ENCODE data around the gene ELK4.

Gene ELK4

GRCh38 chr1:205631768-205632668 is at the start of gene ELK4:
Gene ELK4, minus strand, starts transcription at chr1:205632011. Its CDS starts 8,129 bp downstream, at chr1:205623882.
- peak; percentile 97 for DNase-seq (ENCODE audit: low spot score)

GRCh38 chr1:205681364-205681763 is 49.6 kb upstream of the ELK4 start:
- DNase-seq (ENCODE audit: low spot score), result no peak

GRCh38 chr1:205680073-205680851 is 48.5 kb upstream of the ELK4 start, which contains the start of gene SLC45A3:
Gene SLC45A3, minus strand, starts transcription at chr1:205680509. Its CDS starts 15,853 bp downstream, at chr1:205664656.
- DNase-seq (ENCODE audit: low spot score), result peak; percentile 84

- DNase-seq (ENCODE audit: low spot score), result no peak
These were observed 46.7 kb upstream of the ELK4 start for GRCh38 chr1:205678286-205679111.

DNA sequence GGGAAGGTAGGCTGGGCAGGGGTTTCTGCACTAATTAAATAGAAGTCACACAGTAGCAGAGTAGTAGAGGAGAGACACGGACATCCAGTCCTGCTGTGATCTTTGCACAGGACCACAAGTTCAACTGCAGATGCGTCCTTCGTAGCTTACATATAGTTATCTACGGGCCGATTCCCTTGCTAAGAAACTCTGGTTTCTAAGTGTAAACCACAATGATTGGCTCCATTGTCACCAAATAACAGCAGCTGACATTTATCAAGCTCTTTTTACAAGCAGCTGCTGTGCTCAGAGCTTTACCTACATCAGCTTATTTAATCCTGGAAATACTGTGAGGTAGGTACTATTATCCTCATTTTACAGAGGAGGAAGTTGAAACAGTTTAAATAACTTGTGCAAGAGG is 45.4 kb upstream of the ELK4 start:
- no peak for DNase-seq (ENCODE audit: low spot score)

DNA sequence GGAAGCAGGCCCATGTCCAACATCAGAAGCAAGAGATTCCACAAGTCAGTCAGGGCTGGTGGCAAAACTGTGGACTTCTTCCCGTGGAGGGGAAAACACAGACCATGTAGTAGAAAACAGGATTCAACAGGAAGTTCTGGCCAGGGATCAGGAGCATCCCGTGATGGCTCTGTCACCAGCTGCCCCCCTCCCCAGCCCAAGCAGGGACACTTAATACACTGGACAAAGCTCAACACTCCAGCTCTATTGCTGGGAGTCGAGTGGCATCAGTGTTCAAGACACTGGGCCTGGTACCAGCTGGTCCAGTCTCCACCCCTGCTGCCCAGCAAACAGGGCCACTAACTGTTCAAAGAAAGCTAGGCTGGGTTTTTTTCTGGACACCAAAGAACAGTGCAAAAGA is 44.8 kb upstream of the ELK4 start:
- DNase-seq (ENCODE audit: low spot score), result no peak

GRCh38 chr1:205676002-205676401 is 44.2 kb upstream of the ELK4 start:
- DNase-seq (ENCODE audit: low spot score), result no peak

GRCh38 chr1:205675247-205675646 is 43.4 kb upstream of the ELK4 start:
- no peak for DNase-seq (ENCODE audit: low spot score)

DNA sequence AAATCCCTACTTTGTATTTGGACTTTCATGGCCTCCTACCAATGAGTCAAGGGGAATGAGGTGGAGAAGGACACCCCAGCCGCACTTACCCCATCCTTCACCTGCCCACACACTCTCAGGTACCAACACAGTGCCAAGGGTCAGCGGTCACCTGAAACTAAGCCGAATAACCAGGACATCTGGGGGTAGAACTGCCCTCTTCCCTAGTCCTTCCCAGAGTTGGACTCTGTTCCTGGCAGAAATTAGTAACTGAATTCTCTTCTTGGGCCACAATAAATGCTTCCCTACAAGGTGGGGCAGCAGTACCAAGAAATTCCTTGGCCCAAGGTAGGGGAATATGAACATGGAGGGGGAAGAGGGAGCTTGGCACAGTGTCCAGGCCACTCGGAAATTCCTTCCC is 41.2 kb upstream of the ELK4 start:
- DNase-seq (ENCODE audit: low spot score), result no peak

DNA sequence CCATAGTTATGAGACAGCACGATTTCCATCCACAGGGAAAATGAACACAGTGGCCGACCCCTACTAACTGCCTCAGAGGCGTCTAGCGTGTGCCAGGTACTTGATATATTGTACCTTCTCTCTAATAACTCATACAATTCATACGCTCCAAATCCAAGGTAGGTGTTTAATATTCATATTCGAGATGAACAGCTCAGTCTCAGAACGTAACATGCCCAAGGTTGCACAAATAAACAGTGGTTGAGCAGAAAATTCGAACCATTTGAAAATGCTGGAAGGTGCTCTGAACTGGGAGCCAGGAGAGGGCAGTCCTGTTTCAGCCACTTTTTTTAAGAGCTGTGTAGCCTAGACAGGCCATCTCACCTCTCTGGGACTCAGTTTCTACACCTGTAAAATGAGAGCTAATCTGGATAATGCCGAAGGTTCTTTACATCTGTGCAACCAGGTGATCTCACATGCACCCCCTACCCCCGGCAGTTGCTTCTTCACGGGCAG is 40.6 kb upstream of the ELK4 start:
- DNase-seq (ENCODE audit: low spot score), result no peak

GRCh38 chr1:205670611-205671430 is 39.0 kb upstream of the ELK4 start:
- no peak for DNase-seq (ENCODE audit: low spot score)

DNA sequence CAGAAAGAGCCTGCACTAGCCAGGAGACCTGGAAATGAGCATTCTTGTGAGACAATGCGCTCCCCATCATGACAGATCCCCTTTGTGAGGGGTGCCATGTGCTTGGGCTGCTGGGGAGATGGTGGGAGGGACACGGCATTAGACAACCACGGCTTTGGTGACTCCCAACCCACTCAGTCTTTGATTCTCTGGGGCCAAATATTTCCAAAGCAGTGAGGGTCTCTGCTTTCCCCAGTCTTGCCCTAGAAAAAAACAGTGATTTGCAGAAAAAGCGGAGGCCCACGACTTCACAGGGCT is 38.3 kb upstream of the ELK4 start:
- DNase-seq (ENCODE audit: low spot score), result no peak

DNA sequence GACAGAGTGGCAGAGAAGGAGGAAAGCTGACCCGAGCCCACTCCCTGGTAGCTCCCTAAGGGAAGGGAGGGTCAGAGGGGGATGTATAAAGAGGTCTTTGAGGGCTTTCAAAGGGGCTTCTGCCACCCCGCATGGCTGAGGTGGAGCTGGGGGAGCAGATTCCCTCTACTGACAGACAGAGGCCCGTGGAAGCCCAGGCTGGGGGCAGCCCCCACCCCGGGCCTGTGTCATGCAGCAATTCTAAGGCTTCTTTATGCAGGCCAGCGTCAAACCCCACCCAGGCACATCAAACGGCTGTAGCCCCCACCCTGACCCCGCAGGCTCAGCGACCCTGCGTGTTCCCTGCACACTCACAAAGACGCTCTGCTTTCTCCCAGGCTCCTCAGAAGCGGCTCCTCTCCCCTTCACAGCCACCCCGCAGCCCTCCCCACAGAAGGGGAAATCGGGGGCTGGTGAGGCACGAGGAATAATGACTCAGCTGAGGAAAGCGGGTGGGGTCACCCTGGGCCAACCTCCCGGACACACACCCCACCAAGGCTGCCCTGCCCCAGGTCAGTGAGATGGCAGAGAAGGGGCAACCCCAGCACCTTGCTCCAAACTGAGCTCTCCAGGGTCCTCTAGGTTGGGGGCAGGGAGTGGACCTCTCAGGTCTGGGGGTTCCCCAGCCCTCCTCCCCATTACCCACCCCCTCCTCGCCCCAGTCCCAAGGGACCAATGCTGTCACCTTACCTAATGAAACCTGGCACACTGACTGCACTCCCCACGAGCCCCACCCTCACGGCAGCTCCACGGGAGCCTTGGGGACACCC is 37.7 kb upstream of the ELK4 start:
- no peak for DNase-seq (ENCODE audit: low spot score)

GRCh38 chr1:205668951-205669340 is 37.1 kb upstream of the ELK4 start:
- no peak for DNase-seq (ENCODE audit: low spot score)

GRCh38 chr1:205667909-205668643 is 36.3 kb upstream of the ELK4 start:
- DNase-seq (ENCODE audit: low spot score), result no peak

DNA sequence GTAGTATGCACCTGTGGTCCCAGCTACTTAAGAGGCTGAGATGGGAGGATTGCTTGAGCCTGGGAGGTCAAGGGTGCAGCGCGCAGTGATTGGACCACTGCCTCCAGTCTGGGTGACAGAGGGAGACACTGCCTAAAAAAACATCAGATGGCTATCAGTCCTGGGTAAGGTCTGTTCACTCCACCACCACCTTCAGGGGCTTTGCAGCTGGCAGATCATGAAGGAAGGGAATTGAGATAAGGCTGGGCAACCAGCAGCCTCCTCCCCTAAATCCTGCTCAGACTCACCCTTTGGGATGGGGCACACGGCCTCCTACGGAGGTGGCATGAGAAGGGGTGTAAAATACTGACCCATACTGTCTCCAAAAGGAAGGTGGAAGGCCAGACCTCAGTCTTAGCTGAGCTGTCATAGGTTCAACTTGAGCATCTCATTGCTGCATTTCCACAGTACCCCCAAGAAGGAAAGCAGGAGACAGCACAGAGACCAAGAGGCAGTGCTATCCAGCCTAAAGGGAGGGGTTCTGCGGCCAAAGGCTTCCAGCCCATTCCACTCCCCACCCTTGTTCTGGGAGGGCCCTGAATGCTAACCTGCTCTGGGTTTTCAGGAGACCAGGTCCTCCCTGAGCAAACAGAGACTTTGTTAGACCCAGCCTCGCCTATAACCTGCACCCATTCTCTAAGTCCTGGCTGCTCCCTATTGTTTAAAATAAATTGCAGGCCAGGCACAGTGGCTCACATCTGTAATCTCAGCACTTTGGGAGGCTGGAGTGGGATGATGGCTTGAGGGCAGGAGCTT is 34.8 kb upstream of the ELK4 start:
- no peak for DNase-seq (ENCODE audit: low spot score)

- DNase-seq (ENCODE audit: low spot score), result no peak
These were observed 33.6 kb upstream of the ELK4 start for GRCh38 chr1:205665201-205666045.

Measured in AG08396 (cell line).